HL-60/S4 treated with retinoic acid at 250 ng/mL for 4 days and 3 days (cell line): ENCODE measurements around the gene KANTR.
"Not testable (repeated sequence)": the region's sequence is repeated elsewhere in the genome, so short reads cannot be mapped to it uniquely, and the experiment has no call there.

Experiments used
- in situ Hi-C: fragments of 300-500 bp; cut with MboI; formaldehyde crosslinking; loops from 2 replicates; pipeline ENCODE4 v1.7.0; 2022; ENCODE audit warnings: low sequenced_read_pairs

KANTR gene

DNA sequence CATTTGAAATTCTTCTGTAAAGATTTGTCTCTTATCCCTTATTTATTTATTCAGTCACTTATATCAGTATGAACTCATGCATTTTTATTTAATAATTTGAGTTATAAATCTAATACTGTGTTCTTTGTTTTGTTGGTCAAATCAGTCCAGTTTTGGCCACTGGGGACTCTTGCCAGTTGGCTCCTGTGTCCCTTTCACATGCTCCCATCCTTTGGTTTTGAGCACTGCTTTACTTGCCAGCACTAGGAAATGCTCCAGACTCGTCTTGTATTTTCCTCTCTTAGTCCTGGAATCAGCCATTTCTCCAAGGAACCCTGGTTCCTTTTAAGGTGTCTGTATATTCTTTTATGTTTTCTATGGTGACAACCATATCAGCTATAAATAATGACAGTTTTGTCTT, 28.1 kb downstream of the KANTR start:
- in situ Hi-C loops, result no loop called here

DNA sequence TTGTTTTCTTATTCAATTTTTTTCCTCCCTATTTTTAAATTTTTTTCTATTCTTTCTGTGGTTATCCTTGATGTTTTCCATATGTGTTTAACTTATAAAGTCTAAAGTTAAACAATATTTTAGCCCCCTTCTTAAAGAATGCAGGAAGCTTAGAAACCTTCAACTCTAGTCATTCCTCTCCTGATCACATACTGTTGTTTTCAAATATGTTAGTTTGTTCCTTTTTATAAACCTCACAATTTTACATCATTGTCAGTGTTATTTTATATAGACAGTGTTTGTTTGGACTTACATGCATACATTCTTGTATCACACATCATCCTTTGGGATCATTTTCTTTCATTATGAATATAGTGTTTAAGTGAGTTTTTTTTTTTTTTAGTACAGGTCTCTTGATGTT, 31.6 kb downstream of the KANTR start:
- in situ Hi-C loops, result no loop called here

DNA sequence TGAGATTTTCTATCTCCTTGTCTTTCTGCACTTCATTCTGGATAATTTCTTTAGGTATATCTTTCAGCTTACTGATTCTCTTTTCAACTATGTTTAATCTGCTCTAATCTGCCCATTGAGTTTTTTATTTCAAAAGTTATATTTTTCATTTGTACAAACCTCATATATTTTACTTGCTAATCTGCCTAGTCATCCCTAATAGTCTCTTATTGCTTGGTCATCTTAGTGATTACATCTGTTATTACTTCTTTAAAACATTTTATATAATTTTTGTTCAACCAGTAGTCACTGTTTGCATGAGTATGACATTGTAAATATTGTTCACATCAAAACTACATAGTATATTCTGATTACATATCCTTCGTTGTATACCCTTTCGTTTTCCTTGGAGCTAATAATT, 32.4 kb downstream of the KANTR start:
- in situ Hi-C loops, result no loop called here

DNA sequence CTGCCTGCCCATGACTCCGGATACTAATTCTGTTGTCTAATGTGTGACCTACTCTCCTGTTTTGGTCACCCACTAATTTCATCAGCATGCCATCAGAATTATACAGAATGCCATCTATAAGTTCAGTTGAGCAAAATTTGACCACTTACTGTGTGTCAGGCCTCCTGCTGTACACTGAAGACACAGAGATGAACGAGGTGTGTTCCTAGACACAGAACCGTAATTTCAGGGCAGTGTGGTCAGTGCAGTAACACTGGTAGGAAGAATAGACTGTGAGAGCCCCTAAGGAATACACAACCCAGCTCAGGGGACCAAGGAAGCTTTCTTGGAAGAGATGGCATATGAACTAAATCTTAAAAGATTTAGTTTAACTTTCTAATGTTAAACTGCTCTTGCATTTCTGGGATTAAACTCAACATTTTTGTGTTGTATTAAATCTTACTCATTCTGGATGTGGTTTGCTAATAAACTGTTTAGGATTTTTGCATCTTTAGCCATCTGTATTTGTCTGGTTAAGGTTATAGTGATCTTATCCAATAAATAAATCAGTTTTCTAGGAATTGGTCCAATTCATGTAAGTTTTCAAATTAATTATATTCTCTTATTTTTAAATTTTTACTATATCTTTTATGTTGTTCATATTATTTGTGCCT, 34.3 kb downstream of the KANTR start:
- in situ Hi-C loops, result no loop called here

DNA sequence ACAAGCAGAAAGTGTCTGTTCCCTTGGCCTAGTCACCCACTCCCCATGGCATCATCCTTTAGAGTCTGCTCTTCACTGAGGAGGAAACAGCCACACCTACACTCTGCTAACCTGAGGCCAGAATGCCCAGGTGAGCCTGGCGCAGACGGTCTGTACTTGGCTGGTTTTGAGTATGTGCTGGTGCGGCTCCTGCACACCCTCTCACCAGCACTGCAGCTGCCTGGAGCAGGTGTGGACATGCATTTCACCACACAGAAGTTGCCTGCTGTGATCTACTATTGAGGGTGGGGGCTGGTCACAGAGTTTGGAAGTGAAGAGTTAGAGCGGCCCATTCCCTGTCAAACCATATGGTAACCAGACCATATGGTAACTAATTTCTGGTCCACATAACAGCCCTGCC, 39.5 kb downstream of the KANTR start:
- in situ Hi-C loops, result no loop called here

DNA sequence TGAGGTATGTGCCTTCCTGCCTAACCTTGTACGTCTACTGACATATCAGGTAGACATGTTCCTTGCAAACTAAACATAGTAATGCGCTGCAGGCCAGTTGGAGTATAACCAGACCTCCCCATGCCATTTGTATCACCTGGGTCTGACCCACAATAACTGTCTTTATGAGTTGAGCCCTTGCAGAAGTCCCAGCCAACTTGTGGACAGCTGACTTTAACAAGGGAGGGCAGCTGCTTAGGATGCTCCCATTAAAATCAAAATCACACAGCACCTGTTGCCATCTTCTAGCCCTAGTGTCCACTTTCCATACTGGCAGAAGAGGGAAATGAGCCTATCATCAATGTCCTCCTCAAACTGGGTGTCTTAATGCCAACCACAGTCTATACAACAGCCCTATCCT, 41.6 kb downstream of the KANTR start:
- in situ Hi-C loops, result no loop called here

DNA sequence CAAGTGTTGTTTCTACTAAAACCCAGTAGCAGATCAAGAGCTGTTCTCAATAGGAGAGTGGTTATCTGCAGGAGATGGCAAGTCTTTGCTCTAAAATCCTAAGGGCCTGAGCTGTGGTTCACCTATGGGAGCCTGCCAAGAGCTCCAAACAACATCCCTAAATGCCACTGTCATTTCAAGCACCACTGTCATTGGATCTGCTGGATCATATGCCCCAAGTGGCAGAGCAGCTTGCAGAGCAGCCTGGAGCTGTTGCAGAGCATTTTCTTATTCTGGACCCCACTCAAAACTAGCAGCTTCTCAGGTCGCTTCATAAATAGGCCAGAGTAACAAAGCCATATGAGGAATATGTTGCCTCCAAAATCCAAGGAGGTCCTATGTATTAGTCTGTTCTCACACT, 59.6 kb downstream of the KANTR start:
- in situ Hi-C loops, result no loop called here

DNA sequence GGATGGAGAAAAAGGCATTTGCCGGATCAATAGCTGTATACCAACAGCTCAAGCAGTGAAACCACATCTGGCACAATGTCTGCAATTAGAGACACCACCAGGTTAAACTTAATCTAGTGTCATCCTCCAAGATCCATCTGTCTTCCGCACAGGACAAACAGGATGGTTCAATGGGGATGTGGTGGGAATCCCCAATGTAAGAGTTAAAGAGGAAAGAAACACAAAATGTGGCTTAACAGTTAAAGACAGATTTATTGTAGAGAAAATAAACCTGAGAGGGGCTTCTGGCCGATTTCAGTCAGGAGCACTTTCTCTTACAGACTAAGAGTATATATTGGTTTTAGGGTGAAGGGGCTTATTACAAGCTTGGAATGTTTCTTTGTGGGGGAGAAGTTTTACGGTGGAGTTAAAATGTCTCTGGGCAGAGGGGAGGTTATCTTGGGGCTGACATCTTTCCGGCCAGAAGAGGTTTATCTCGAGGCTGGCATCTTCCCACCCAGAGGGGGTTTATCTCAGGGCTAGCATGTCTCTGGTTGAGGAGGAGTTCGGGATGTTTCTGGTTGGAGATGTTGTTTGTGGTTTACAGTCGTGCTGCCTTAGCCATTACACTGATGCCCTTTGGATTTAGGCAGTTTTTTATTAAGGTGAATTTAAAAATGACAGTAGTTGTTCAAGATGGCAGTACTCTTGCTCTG, 61.7 kb downstream of the KANTR start:
- in situ Hi-C loops, result no loop called here

DNA sequence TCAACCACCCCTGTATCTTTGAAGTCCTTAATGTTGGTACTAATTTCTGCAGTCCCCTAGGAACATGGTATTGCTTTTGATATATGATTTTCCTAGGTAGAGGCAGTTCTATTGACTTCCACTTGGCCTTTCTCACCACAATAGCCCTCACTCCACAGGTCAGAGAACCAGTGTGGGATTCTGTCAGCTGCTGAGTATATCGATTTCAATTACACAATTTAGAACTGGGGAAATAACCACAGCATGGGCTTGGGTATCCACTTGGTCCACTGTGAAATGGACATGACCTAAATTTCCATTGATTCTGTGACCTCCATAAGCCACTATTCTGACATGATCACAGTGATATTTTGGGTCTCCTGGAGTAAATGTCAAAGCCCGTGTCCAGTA, 62.3 kb downstream of the KANTR start:
- in situ Hi-C loops, result no loop called here

DNA sequence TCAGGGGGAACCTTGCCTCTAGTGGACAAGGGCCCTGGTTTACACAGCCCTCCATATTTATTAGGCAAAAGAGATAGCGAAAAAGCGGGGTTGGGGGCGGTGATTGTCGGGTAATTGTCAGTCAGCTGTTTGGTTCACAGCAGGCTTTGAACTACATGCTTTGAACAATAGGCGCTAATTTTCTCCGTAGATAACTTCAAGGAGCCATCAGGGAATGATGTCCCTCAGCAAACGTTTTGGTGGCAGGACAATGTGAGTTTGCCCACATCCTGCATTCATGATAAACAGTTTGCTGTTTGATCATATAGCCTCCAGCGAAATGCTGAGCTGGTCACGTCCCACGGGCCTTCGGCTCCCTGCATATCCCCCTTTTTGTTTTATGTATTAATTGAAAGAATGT, 65.2 kb downstream of the KANTR start:
- in situ Hi-C loops, result no loop called here

DNA sequence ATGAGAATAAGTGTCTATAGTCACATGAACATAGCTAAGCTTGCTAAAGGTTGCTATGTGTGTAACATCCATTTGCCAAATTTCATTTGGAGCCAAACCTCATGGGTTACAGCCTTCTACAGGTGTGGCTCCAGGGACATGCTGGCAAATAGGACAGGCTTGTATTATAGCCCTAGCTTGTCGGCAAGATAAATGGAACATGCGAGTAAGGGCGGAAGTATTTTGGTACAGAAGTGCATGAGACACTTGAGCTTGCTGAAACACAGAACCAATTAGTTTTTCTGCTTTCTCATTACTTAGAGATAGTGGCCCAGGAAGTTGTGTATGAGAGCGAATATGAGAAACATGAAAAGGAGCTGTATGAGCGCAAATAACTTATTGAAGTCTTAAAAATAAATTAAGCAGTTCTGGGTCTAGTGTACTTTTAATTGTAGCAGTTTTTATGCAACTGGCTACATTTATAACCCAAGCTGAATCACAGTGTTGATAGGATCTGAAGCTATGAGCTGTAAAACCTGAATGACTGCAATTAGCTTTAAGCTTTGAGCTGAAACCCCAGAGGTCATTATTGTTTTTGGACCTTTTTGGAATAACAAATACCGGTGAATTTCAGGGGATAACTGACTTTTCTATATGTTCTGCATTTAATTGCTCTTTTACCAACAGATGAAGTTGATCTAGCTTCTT, 66.5 kb downstream of the KANTR start:
- in situ Hi-C loops, result no loop called here

DNA sequence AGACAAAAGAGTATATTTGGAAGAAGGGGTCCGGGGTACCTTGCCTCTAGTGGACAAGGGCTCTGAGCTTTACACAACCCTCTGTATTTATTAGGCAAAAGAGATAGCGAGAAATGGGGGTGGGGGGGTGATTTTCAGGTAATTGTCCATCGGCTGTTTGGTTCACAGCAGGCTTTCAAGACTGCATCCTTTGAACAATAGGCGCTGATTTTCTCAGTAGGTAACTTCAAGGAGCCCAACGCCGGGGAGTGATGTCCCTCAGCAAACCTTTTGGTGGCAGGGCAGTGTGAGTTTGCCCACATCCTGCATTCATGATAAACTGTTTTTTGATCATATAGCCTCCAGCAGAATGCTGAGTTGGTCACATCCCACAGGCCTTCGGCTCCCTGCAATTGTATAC, 69.5 kb downstream of the KANTR start:
- in situ Hi-C loops, result no loop called here

DNA sequence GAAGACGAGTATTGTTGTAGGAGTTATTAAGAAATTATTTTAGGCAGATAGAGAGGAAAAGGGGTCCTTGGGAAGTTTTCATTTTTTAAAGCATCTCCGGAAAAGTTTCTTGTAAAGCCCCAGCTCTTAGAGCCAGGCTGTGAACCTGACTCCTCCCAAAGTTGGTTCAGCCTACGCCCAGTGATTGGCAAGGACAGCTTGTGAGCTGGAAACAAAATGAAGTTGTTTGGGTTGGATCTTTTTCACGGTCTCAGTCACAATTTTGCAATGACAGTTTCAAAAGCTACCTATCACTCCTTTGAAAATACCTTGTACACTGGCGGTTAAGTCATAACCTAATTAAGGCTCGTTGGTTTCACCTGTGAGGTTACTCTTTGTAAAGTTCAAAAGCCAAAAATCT, 70.6 kb downstream of the KANTR start:
- in situ Hi-C loops, result not testable (repeated sequence)

DNA sequence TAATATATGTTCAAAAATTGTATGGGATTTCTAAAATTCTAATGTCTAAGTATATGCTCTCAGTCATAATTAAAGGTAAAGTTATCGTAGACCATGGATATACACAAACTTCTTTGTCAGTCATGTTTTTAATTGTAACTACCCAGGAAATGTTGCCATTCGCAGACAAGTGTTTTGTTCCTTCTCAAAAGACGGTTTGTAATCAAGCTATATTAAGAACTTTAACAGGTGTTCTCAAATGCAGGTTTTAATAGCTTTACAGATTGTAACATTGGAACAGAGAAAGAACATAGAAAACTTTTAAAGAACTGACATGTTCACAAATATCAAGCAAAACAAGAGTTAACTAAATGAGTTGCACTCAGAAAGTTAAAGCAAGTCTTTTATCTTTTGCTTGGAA, 72.2 kb downstream of the KANTR start:
- in situ Hi-C loops, result no loop called here

DNA sequence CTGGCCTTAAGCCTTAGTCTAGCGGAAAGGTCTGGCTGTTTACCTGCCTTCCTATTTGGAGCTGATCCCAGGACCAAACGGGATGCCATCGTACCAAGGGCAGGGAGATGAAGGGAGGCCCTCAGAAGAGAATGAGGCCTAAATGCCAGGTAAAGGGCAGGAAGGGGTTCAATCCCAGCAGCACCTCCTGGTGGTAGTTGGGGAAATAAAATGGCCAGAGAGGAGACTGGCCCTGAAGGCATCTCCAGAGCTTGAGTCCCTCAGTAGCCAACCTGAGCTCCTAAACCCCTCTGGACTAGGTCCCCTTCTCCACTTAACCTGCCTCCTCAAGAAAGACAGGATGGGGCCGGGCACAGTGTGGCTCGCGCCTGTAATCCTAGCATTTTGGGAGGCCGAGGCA, 77.4 kb downstream of the KANTR start:
- in situ Hi-C loops, result no loop called here
